ENCODE measurements around the gene CALML3. TPM values are rescaled to one million over a fixed set of nuclear protein-coding genes. Genes with fewer than 3 reads are reported as not detected.

The CALML3 gene
- total RNA-seq, 1 experiment from 2014 or later: not detected

DNA sequence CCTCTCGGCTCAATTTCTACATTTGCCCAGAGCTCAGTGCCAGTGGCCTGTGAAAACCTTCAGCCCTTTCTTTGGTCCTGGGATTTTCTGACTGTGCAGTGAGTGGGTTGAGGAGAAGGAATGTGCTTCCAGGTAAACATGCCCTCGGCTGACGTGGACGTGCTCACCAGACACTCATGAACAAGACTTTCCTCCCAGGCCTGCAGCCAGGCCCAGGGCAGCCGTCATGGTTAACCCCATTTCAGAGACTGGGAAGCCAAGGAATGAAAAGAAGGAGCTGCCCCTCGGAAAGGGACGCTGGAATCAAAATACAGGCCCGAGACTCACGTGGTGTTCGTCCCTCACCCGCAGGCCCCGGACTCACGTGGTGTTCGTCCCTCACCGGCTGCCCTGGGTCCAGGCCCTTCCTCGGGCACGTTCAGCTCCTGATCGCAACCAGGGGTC, 16.6 kb upstream of the CALML3 start:
- Histone ChIP-seq H3K4me1 (ENCODE audit: control insufficient read depth, insufficient read depth, low read length) (no peaks in the 10 kb centered on the region), H3K9me3 (ENCODE audit: control insufficient read depth, insufficient read depth, low read depth, low read length) (no peaks in the 10 kb centered on the region), H3K27ac (ENCODE audit: low read length) (no peak overlapping the region), H3K36me3 (ENCODE audit: control insufficient read depth, insufficient read depth, low read length) (no peaks in the 10 kb centered on the region), H3K27me3 (ENCODE audit: control insufficient read depth, insufficient read depth, low read length) (no peaks in the 10 kb centered on the region), H3K4me3 (ENCODE audit: low read depth in 2 of 2, low read length in 2 of 2) (no peak overlapping the region)
- DNase-seq (ENCODE audit: low read depth, low spot score) (no peak), ATAC-seq (no peak)
- intact Hi-C loops (cut with micrococcal nuclease; ENCODE audit: unreplicated experiment) (no loop called here), in situ Hi-C loops (cut with HindIII; ENCODE audit: low pct_unique_long_range_greater_than_20kb, low sequenced_read_pairs) (no loop called here)
- POLR2A ChIA-PET: no interaction called here
- no TSS peak for BruUV-seq (replicated peaks)
- CTCF ChIA-PET: no interaction called here
- TF ChIP-seq, protein P1, sequence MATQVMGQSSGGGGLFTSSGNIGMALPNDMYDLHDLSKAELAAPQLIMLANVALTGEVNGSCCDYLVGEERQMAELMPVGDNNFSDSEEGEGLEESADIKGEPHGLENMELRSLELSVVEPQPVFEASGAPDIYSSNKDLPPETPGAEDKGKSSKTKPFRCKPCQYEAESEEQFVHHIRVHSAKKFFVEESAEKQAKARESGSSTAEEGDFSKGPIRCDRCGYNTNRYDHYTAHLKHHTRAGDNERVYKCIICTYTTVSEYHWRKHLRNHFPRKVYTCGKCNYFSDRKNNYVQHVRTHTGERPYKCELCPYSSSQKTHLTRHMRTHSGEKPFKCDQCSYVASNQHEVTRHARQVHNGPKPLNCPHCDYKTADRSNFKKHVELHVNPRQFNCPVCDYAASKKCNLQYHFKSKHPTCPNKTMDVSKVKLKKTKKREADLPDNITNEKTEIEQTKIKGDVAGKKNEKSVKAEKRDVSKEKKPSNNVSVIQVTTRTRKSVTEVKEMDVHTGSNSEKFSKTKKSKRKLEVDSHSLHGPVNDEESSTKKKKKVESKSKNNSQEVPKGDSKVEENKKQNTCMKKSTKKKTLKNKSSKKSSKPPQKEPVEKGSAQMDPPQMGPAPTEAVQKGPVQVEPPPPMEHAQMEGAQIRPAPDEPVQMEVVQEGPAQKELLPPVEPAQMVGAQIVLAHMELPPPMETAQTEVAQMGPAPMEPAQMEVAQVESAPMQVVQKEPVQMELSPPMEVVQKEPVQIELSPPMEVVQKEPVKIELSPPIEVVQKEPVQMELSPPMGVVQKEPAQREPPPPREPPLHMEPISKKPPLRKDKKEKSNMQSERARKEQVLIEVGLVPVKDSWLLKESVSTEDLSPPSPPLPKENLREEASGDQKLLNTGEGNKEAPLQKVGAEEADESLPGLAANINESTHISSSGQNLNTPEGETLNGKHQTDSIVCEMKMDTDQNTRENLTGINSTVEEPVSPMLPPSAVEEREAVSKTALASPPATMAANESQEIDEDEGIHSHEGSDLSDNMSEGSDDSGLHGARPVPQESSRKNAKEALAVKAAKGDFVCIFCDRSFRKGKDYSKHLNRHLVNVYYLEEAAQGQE (IDR thresholded peaks at IDR 0.05; ENCODE audit: insufficient read depth in 1 of 2, low read depth in 2 of 2, low read length in 1 of 2): no peak
- TF ChIP-seq POLR2AphosphoS5 (IDR thresholded peaks at IDR 0.05; ENCODE audit: low read depth, low read length): no peak
- no peak for TF ChIP-seq TCF7L2 (IDR thresholded peaks at IDR 0.05; ENCODE audit: low read depth, low read length)
- no peak for TF ChIP-seq SIN3A (IDR thresholded peaks at IDR 0.05; ENCODE audit: borderline replicate concordance, insufficient read depth, low read depth, low read length)
- TF ChIP-seq, protein P2, sequence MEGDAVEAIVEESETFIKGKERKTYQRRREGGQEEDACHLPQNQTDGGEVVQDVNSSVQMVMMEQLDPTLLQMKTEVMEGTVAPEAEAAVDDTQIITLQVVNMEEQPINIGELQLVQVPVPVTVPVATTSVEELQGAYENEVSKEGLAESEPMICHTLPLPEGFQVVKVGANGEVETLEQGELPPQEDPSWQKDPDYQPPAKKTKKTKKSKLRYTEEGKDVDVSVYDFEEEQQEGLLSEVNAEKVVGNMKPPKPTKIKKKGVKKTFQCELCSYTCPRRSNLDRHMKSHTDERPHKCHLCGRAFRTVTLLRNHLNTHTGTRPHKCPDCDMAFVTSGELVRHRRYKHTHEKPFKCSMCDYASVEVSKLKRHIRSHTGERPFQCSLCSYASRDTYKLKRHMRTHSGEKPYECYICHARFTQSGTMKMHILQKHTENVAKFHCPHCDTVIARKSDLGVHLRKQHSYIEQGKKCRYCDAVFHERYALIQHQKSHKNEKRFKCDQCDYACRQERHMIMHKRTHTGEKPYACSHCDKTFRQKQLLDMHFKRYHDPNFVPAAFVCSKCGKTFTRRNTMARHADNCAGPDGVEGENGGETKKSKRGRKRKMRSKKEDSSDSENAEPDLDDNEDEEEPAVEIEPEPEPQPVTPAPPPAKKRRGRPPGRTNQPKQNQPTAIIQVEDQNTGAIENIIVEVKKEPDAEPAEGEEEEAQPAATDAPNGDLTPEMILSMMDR (IDR thresholded peaks at IDR 0.05): no peak

DNA sequence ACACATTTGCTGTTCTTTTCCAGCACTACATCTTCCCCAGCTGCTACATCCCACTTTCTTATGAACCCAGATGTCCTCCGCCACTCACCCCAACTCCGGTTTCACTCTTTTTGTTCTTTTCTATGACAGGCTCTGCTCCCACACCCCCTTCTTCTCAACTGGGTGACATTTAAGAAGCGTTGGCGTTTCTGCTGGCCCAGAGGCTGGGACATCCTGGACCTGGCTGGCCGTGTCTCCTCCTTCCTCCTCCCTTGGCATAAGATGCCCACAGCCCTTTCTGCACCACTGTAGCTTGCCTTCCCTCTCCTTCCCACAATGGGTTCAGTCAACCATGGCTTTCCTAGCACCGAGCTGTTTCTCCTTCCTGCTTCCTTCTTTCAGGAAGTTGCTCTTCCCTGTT, 16.0 kb upstream of the CALML3 start:
- no TSS peak for BruUV-seq (replicated peaks)
- no peak for ATAC-seq

More for the DNA sequence above, 16.0 kb upstream of the CALML3 start:
- CTCF ChIA-PET: no interaction called here
- intact Hi-C loops (cut with micrococcal nuclease; ENCODE audit: unreplicated experiment) (no loop called here), in situ Hi-C loops (cut with HindIII; ENCODE audit: low pct_unique_long_range_greater_than_20kb, low sequenced_read_pairs) (no loop called here)
- no peak for TF ChIP-seq TCF7L2 (IDR thresholded peaks at IDR 0.05; ENCODE audit: low read depth, low read length)
- TF ChIP-seq, protein P1 (IDR thresholded peaks at IDR 0.05; ENCODE audit: insufficient read depth in 1 of 2, low read depth in 2 of 2, low read length in 1 of 2): no peak
- no peak for TF ChIP-seq POLR2AphosphoS5 (IDR thresholded peaks at IDR 0.05; ENCODE audit: low read depth, low read length)
- TF ChIP-seq SIN3A (IDR thresholded peaks at IDR 0.05; ENCODE audit: borderline replicate concordance, insufficient read depth, low read depth, low read length): no peak
- TF ChIP-seq, protein P2 (IDR thresholded peaks at IDR 0.05): no peak
- H3K4me3 ChIP-seq (ENCODE audit: low read depth in 2 of 2, low read length in 2 of 2): no peak overlapping the region
- H3K4me1 ChIP-seq (ENCODE audit: control insufficient read depth, insufficient read depth, low read length): no peaks in the 10 kb centered on the region
- no peaks in the 10 kb centered on the region for H3K9me3 ChIP-seq (ENCODE audit: control insufficient read depth, insufficient read depth, low read depth, low read length)
- POLR2A ChIA-PET: no interaction called here
- no peak for DNase-seq (ENCODE audit: low read depth, low spot score)
- no peak overlapping the region for H3K27ac ChIP-seq (ENCODE audit: low read length)
- no peaks in the 10 kb centered on the region for H3K27me3 ChIP-seq (ENCODE audit: control insufficient read depth, insufficient read depth, low read length)
- no peaks in the 10 kb centered on the region for H3K36me3 ChIP-seq (ENCODE audit: control insufficient read depth, insufficient read depth, low read length)
